ENCODE data around the gene MUCL3. TPM values are rescaled to one million over a fixed set of nuclear protein-coding genes. Genes with fewer than 3 reads are reported as not detected.
A peak's percentile ranks its signal among the peaks of the same experiment; 100 is the strongest.

MUCL3 gene
- total RNA-seq, 1 donor from 2014 or later = not detected

GRCh38 chr6:30912746-30913520 is 27.8 kb upstream of the MUCL3 start:
- H3K4me1 Mint-ChIP-seq (ENCODE audit: unreplicated experiment) = peaks cover 14% of the 10 kb centered on the region
- H3K4me3 Mint-ChIP-seq (ENCODE audit: unreplicated experiment) = no peak overlapping the region
- H3K36me3 Mint-ChIP-seq (ENCODE audit: low read depth, unreplicated experiment) = peaks cover 20% of the 10 kb centered on the region
- no peak overlapping the region for H3K27ac Mint-ChIP-seq (ENCODE audit: unreplicated experiment)
- no peaks in the 10 kb centered on the region for H3K9me3 Mint-ChIP-seq (ENCODE audit: unreplicated experiment)
- TF ChIP-seq CTCF (IDR thresholded peaks at IDR 0.05; ENCODE audit: unreplicated experiment) = no peak
- peaks cover 1% of the 10 kb centered on the region for H3K27me3 Mint-ChIP-seq (ENCODE audit: unreplicated experiment)
- no peak for DNase-seq (ENCODE audit: low spot score)

- no peaks in the 10 kb centered on the region for H3K9me3 Mint-ChIP-seq (ENCODE audit: unreplicated experiment)
- H3K27ac Mint-ChIP-seq (ENCODE audit: unreplicated experiment) = no peak overlapping the region
- DNase-seq (ENCODE audit: low spot score) = no peak
- H3K4me3 Mint-ChIP-seq (ENCODE audit: unreplicated experiment) = no peak overlapping the region
- H3K36me3 Mint-ChIP-seq (ENCODE audit: low read depth, unreplicated experiment) = peaks cover 20% of the 10 kb centered on the region
- peaks cover 3% of the 10 kb centered on the region for H3K27me3 Mint-ChIP-seq (ENCODE audit: unreplicated experiment)
- TF ChIP-seq CTCF (IDR thresholded peaks at IDR 0.05; ENCODE audit: unreplicated experiment) = no peak
- H3K4me1 Mint-ChIP-seq (ENCODE audit: unreplicated experiment) = peaks cover 8% of the 10 kb centered on the region
Observed at GRCh38 chr6:30913721-30914075, 27.1 kb upstream of the MUCL3 start.

- H3K36me3 Mint-ChIP-seq (ENCODE audit: low read depth, unreplicated experiment) = peaks cover 20% of the 10 kb centered on the region
- peak; percentile 85 for DNase-seq (ENCODE audit: low spot score)
- H3K4me1 Mint-ChIP-seq (ENCODE audit: unreplicated experiment) = peaks cover 4% of the 10 kb centered on the region
- peaks cover 3% of the 10 kb centered on the region for H3K27me3 Mint-ChIP-seq (ENCODE audit: unreplicated experiment)
- no peaks in the 10 kb centered on the region for H3K9me3 Mint-ChIP-seq (ENCODE audit: unreplicated experiment)
- peak within 1 kb of the TSS; percentile 23 for H3K27ac Mint-ChIP-seq (ENCODE audit: unreplicated experiment)
- peak within 1 kb of the TSS; percentile 76 for H3K4me3 Mint-ChIP-seq (ENCODE audit: unreplicated experiment)
- TF ChIP-seq CTCF (IDR thresholded peaks at IDR 0.05; ENCODE audit: unreplicated experiment) = no peak
Observed at GRCh38 chr6:30914076-30914853, 26.5 kb upstream of the MUCL3 start, which contains the start of gene VARS2. TSS of gene VARS2 (plus strand) at chr6:30914238. CDS start at chr6:30914837, 599 bp downstream.

- peaks cover 23% of the 10 kb centered on the region for H3K36me3 Mint-ChIP-seq (ENCODE audit: low read depth, unreplicated experiment)
- no peak for DNase-seq (ENCODE audit: low spot score)
- H3K4me1 Mint-ChIP-seq (ENCODE audit: unreplicated experiment) = peaks cover 4% of the 10 kb centered on the region
- H3K27ac Mint-ChIP-seq (ENCODE audit: unreplicated experiment) = no peak overlapping the region
- H3K27me3 Mint-ChIP-seq (ENCODE audit: unreplicated experiment) = peaks cover 3% of the 10 kb centered on the region
- no peak for TF ChIP-seq CTCF (IDR thresholded peaks at IDR 0.05; ENCODE audit: unreplicated experiment)
- H3K4me3 Mint-ChIP-seq (ENCODE audit: unreplicated experiment) = peak overlapping the region; percentile 76
- H3K9me3 Mint-ChIP-seq (ENCODE audit: unreplicated experiment) = no peaks in the 10 kb centered on the region
Observed at GRCh38 chr6:30914854-30915590, 25.8 kb upstream of the MUCL3 start.

Data from endothelial cell (in vitro differentiated cells).